Left ventricle myocardium inferior (tissue), 1 donor: ENCODE measurements around the gene KATNB1. TPM values are rescaled to one million over a fixed set of nuclear protein-coding genes. Genes with fewer than 3 reads are reported as not detected.

Experiments used
- DNase-seq: peaks from one replicate; pipeline ENCODE4 v3.0.0-alpha.2; 2020
- H3K27ac ChIP-seq: fragments of 200-600 bp; replicated peaks from 2 replicates; pipeline ENCODE4 v1.8.0; 2021
- H3K27me3 ChIP-seq: fragments of 200-600 bp; 2 replicates; pipeline ENCODE4 v1.8.0; 2021; ENCODE audit warnings: low read depth
- H3K36me3 ChIP-seq: fragments of 200-600 bp; 2 replicates; pipeline ENCODE4 v1.8.0; 2021
- H3K4me1 ChIP-seq: fragments of 200-600 bp; 2 replicates; pipeline ENCODE4 v1.8.0; 2021
- H3K4me3 ChIP-seq: fragments of 200-600 bp; 2 replicates; pipeline ENCODE4 v1.8.0; 2021; ENCODE audit warnings: mild to moderate bottlenecking, moderate library complexity
- H3K9me3 ChIP-seq: fragments of 200-600 bp; replicated peaks from 2 replicates; pipeline ENCODE4 v1.8.0; 2021
- CTCF ChIP-seq: fragments of 200-600 bp; IDR thresholded peaks from 2 replicates; pipeline ENCODE4 v1.8.0; 2021; ENCODE audit warnings: antibody characterized with exemption, mild to moderate bottlenecking, borderline replicate concordance
- intact Hi-C: fragments of 100-400 bp; cut with micrococcal nuclease; formaldehyde crosslinking; loops from one replicate; pipeline ENCODE4 v1.11.0; 2022
- total RNA-seq: library from RNA; stranded (reverse); fragmentation: NEBNext Ultra II Directional; extraction: Animal tissue kit (Norgen Biotek cat#: 25700); gene quantifications from one replicate; pipeline ENCODE4 v1.2.1, GENCODE V29; 2021
- donor health status: DM: no; HTN: yes; CAD: no; lungs with severe emphysema.

Gene KATNB1
- total RNA-seq, 1 donor from 2014 or later = 11.2 TPM

- Histone ChIP-seq H3K27me3 (no peaks in the 10 kb centered on the region), H3K9me3 (peaks cover 8% of the 10 kb centered on the region), H3K27ac (no peak overlapping the region), H3K4me3 (no peak overlapping the region), H3K4me1 (peaks cover 26% of the 10 kb centered on the region), H3K36me3 (no peaks in the 10 kb centered on the region)
- no peak for DNase-seq
- intact Hi-C loops = no loop called here
- TF ChIP-seq CTCF = no peak
Measured at GRCh38 chr16:57732037-57732436, 3.5 kb upstream of the KATNB1 start.

- H3K4me1 ChIP-seq = peaks cover 30% of the 10 kb centered on the region
- no peak for DNase-seq
Measured at GRCh38 chr16:57732714-57733113, 2.9 kb upstream of the KATNB1 start.

GRCh38 chr16:57734308-57734924 lies 1.2 kb upstream of the KATNB1 start:
- TF ChIP-seq CTCF = no peak
- peak overlapping the region; percentile 93 for H3K27ac ChIP-seq

More at GRCh38 chr16:57732714-57733113, 2.9 kb upstream of the KATNB1 start:
- H3K27me3 ChIP-seq = no peaks in the 10 kb centered on the region
- intact Hi-C loops = no loop called here
- H3K36me3 ChIP-seq = no peaks in the 10 kb centered on the region
- H3K27ac ChIP-seq = no peak overlapping the region
- H3K4me3 ChIP-seq = no peak overlapping the region
- H3K9me3 ChIP-seq = peaks cover 8% of the 10 kb centered on the region
- TF ChIP-seq CTCF = no peak

GRCh38 chr16:57734925-57735754 lies 430 bp upstream of the KATNB1 start:
- Histone ChIP-seq H3K27ac (peak overlapping the region; percentile 93), H3K4me3 (peak overlapping the region; percentile 87), H3K27me3 (no peaks in the 10 kb centered on the region), H3K9me3 (peaks cover 8% of the 10 kb centered on the region), H3K36me3 (no peaks in the 10 kb centered on the region), H3K4me1 (peaks cover 30% of the 10 kb centered on the region)
- DNase-seq = peak; percentile 98
- no peak for TF ChIP-seq CTCF
- intact Hi-C loops = no loop called here

More at GRCh38 chr16:57734308-57734924, 1.2 kb upstream of the KATNB1 start:
- no peak for DNase-seq
- Histone ChIP-seq H3K4me1 (peaks cover 30% of the 10 kb centered on the region), H3K9me3 (peaks cover 8% of the 10 kb centered on the region), H3K4me3 (peak overlapping the region; percentile 87), H3K27me3 (no peaks in the 10 kb centered on the region), H3K36me3 (no peaks in the 10 kb centered on the region)
- intact Hi-C loops = no loop called here

GRCh38 chr16:57736419-57737351 lies 1.1 kb downstream of the KATNB1 start:
- TF ChIP-seq CTCF = peak; percentile 20
- peaks cover 35% of the 10 kb centered on the region for H3K4me1 ChIP-seq
- H3K27me3 ChIP-seq = no peaks in the 10 kb centered on the region
- peak overlapping the region; percentile 78 for H3K27ac ChIP-seq
- peaks cover 8% of the 10 kb centered on the region for H3K9me3 ChIP-seq
- H3K4me3 ChIP-seq = peak overlapping the region; percentile 87
- peak; percentile 16 for DNase-seq
- no peaks in the 10 kb centered on the region for H3K36me3 ChIP-seq
- intact Hi-C loops = no loop called here
